GM21825 (cell line): ENCODE data around the gene TUBGCP4.

Experiments
- ATAC-seq: cut with Tn5 transposase; IDR thresholded peaks from one replicate; pipeline ENCODE4 v1.9.1; 2021; ENCODE audit warnings: mild to moderate bottlenecking, moderate library complexity; ENCODE audit not compliant: unreplicated experiment

The TUBGCP4 gene

DNA sequence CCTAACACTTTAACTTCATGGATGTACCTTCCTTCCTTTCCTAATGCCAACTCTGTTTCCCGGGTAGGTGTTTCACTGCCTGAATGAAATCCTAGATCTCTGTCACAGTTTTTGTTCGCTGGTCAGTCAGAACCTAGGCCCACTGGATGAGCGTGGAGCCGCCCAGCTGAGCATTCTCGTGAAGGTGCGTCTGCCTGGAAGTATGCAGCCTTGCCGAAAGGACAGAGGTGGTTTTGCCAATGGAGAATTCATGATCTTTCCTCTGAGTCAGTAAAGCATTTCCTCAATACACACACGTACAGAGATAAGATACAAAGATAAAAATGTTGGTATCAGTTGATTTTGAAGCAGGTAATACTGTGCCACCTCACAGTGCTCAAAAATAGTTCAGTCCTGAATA is 32.7 kb downstream of the TUBGCP4 start:
- ATAC-seq = no peak

DNA sequence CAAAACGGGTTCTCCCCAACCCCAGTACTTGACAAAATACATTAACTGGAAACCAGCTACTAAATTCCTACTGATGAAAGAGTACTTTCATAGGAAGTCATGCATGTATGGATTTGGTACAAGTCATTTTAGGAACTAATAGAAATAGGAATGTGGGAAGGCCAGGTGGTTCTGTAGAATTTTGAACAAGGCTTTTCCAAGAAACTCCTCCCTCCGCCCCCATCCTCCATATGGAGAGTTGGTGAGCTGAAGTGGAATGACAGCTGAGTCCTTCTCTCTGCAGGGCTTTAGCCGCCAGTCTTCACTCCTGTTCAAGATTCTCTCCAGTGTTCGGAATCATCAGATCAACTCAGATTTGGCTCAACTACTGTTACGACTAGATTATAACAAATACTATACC is 33.2 kb downstream of the TUBGCP4 start:
- ATAC-seq = no peak

DNA sequence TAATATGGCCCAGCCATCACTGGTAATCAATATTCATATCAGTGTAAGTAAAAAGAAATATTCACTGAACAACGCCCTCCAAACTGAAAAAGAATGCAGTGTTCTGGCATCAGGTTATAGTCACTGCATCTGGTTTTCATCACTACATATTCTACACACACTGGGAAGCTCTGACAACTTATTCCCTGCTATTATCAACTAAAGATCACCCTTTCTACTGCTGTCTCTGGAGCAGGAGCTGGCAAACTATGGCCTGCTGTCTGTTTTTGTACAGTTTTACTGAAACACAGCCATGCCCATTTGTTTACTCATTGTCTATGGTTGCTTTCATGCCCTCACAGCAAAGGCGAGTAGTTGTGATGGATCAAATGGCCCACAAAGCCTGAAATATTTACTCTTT is 35.3 kb downstream of the TUBGCP4 start:
- ATAC-seq = no peak

- no peak for ATAC-seq
Observed at GRCh38 chr15:43406808-43407207, 35.9 kb downstream of the TUBGCP4 start.

GRCh38 chr15:43408789-43409188 is 37.9 kb downstream of the TUBGCP4 start:
- ATAC-seq = no peak

- no peak for ATAC-seq
Observed at GRCh38 chr15:43410572-43411214, 39.8 kb downstream of the TUBGCP4 start.

DNA sequence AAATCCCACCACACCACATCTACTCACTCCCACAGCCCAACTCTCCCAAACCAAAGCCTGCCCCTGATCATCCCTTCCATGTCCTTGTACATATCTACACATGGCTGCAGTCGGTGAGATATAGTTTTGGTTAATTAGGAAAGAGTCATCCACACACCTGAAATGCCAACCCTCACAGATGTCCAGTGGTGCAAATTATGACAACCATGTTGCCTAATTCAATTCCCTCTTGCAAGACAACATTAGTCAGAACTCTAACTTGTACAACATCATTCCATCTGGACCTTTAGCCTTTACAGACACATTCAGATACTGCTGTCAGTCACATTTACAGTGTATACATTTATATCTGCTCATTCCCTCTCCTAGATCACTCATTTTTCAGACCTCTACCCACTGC is 41.2 kb downstream of the TUBGCP4 start:
- ATAC-seq = no peak

- ATAC-seq = no peak
Observed at GRCh38 chr15:43414196-43414595, 43.3 kb downstream of the TUBGCP4 start.

GRCh38 chr15:43420435-43420834 is 49.5 kb downstream of the TUBGCP4 start:
- no peak for ATAC-seq

DNA sequence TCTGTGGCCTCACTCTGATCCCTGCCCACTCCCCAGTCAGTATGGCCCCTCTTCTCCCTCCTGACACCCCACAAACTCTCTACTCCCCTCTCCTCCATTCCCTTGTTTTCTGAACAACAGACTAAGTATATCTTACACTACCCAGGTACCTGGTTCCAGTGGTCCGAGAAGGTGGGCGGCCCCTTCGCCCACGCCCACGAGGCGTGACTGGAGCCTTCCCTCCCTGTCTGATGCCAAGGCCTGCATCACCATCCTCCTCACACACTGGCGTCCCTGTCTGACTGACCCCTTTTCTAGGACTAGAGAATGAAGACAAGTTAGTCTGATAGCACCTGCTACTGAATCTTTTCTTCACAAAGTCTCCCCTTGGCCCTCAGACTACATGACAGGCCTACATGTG is 50.0 kb downstream of the TUBGCP4 start:
- ATAC-seq = no peak

DNA sequence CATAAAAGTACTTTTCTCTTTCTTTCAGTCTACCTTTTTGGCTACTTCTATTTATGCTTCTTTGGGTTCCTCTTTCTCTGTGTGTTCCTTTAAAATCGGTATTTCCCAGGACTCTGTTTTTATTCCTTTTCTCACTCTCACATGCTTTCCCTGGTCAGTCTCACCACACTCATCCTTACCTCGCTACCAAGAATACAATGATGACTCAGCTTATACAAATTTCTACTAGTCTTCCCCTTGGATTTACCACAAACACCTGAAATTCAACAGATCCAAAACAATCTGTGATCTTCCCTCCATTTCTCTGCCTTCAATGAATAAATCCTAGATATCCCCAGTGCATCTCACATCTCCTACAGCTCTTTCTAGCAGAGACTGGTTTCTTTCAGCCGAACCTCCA is 52.9 kb downstream of the TUBGCP4 start:
- no peak for ATAC-seq

DNA sequence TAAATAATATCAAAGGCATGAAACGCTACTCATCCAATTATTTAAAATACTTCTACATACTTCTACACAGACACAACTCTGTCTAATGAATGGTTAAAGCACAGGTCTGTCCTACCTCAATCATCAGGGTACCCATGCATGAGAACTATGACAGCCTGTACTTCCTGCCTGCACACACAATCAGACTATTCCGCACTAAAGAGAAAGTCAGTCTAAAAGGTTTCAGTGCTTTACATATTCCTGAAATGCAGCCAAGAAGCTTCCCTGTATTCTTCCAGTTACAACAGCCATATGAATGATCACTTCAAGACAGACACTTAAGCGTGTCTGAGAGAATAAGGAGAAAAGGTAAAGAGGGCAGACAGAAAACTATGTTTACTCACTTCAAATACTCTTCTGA is 58.8 kb downstream of the TUBGCP4 start:
- no peak for ATAC-seq

DNA sequence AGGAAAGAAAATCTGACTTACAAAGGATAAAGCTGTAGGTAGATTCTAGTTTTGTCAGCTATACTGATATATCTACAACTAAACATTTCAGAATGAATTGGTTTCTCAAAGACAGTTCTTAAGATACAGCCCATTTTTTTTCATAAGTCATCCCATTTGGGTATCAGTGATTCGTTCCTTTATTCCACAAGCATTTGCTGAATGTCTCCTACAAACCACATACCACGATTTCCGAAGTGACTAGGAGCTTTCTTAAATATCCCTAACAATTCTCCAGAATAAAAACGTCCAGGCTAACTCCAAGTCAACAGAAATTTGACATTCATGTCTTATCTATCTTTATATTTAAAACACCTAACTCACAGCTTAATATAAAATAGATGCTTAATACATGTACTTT is 62.3 kb downstream of the TUBGCP4 start:
- ATAC-seq = no peak

GRCh38 chr15:43433661-43434303 is 62.9 kb downstream of the TUBGCP4 start:
- ATAC-seq = no peak

DNA sequence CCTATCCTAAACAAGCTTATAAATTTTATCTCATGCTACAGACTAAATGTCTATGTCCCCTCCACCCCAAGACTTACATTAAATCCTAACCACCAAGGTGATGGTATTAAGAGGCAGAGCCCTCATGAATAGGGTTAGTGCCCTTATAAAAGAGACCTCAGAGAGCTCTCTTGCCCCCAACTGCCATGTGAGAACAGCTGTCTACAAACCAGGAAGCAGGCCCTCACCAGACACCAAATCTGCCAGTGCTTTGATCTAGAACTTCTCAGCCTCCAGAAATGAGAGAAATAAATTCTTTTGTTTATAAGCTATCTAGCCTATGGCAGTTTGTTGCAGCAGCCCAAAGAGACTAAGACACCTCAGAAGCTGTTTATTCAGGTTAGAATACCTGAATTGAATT is 63.5 kb downstream of the TUBGCP4 start:
- ATAC-seq = no peak

- ATAC-seq = no peak
Observed at GRCh38 chr15:43436395-43436794, 65.5 kb downstream of the TUBGCP4 start.

DNA sequence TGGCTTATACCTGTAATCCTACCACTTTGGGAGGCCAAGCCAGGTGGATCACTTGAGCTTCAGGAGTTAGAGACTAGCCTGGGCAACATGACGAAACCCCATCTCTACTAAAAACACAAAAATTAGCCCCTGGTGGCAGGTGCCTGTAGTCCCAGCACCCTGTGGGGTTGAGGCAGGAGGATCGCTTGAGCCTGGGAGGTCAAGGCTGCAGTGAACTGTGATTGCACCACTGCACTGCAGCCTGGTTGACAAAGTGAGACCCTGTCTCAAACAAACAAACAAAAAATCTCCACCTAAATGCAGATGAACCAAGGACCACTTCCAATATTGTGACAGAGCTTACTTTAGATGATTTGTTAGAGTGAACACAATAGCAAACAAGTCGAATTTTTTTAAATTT is 68.4 kb downstream of the TUBGCP4 start:
- no peak for ATAC-seq

DNA sequence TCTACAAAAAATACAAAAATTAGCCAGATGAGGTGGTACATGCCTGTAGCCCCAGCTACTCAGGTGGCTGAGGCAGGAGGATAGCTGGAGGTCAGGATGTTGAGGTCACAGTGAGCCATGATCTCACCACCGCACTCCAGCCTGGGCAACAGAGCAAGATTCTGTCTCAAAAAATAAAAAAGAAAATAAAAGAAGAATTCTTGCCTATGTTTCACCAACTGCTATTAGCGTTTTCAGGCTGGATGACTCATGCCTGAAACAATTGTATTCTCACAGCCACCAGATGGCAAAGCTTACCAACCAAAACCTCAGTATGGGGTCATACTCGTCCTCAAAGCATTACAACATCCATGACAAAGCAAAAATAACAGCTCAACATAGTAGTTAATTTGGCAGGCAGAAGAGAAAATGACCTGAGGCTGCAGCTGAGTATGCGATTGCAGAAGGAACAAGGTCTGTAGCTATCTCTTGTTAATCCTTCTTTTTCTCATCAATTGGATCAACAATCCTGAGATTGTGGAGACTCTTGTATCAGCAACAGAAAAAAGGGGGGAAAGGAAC is 69.9 kb downstream of the TUBGCP4 start:
- ATAC-seq = no peak

GRCh38 chr15:43441316-43441715 is 70.4 kb downstream of the TUBGCP4 start:
- no peak for ATAC-seq

DNA sequence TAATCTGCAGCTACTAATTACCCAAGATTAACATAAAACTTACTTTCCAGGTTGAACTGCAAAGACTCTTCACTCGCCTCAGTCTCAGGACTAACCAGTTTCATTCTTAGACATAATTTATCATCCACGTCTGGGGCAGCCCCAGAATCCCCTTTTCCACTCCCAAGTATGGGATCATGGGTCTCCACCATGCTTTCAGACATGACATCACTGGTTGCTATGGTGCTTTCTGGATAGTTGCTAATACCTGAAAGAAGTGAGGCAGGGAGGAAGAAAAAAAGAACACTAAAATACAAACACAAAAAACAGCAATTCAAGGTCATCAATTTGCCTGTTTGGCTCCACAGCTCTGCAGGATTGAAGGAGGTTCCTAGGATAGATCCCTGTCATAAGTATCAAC is 75.4 kb downstream of the TUBGCP4 start:
- ATAC-seq = no peak

GRCh38 chr15:43449981-43450380 is 79.1 kb downstream of the TUBGCP4 start:
- no peak for ATAC-seq
